ENCODE results near the gene MIF.

The MIF gene

DNA sequence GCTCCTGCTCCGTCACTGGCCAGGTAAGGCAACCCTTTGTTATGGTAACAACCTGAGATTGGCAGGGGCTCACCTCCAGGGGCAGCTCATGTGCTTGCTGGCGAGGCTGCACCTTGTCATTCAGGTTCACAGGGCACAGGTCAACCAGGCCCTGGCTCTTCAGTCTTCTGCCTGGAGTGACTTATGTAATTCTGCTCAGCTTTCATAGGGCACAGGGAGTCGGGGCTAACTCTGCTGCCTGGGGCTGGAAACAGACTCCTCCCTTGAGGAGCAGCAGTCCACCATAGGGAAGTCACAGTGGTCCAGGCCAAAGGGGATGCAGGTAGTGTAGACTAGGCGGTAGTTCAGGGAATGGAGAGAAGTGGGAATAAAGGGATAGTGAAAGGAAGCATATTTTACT, 1.5 kb upstream of the MIF start:
- H3K9ac ChIP-seq (ENCODE audit: low read length in 5 of 5) = no peak overlapping the region
- H3K27ac ChIP-seq (ENCODE audit: low read depth, low read length) = no peak overlapping the region
- no peaks in the 10 kb centered on the region for H3K27me3 ChIP-seq (ENCODE audit: control insufficient read depth in 5 of 5, insufficient read depth in 4 of 5, low read length in 5 of 5)
- H3K4me1 ChIP-seq (ENCODE audit: control insufficient read depth in 5 of 5, insufficient read depth in 5 of 5, low read length in 5 of 5) = peaks cover 0 to 31% (median 21%) of the 10 kb centered on the region in 5 donors
- peaks cover 0 to 16% (median 14%) of the 10 kb centered on the region in 5 donors for H3K36me3 ChIP-seq (ENCODE audit: control insufficient read depth in 5 of 5, insufficient read depth in 5 of 5, low read length in 5 of 5)
- H3K9me3 ChIP-seq (ENCODE audit: control insufficient read depth in 5 of 5, low read length in 5 of 5) = no peaks in the 10 kb centered on the region
- no peak overlapping the region for H3K4me3 ChIP-seq (ENCODE audit: low read depth in 1 of 5, low read length in 5 of 5)

DNA sequence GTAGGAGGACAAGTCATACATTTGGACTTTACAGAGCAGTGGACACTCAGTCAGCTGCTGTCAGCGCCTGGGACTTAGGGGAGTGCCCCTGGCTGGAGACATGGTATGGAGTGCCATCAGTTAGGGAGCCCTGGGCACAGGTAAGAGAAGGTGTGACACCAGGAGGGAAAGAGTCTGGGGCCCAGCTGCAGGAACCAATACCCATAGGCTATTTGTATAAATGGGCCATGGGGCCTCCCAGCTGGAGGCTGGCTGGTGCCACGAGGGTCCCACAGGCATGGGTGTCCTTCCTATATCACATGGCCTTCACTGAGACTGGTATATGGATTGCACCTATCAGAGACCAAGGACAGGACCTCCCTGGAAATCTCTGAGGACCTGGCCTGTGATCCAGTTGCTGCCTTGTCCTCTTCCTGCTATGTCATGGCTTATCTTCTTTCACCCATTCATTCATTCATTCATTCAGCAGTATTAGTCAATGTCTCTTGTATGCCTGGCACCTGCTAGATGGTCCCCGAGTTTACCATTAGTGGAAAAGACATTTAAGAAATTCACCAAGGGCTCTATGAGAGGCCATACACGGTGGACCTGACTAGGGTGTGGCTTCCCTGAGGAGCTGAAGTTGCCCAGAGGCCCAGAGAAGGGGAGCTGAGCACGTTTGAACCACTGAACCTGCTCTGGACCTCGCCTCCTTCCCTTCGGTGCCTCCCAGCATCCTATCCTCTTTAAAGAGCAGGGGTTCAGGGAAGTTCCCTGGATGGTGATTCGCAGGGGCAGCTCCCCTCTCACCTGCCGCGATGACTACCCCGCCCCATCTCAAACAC, 850 bp upstream of the MIF start:
- Histone ChIP-seq H3K4me1 (ENCODE audit: control insufficient read depth in 5 of 5, insufficient read depth in 5 of 5, low read length in 5 of 5) (peaks cover 0 to 31% (median 21%) of the 10 kb centered on the region in 5 donors), H3K9ac (ENCODE audit: low read length in 5 of 5) (peak overlapping the region in 4 of 5 donors; percentile 71 to 86 (median 80)), H3K9me3 (ENCODE audit: control insufficient read depth in 5 of 5, low read length in 5 of 5) (no peaks in the 10 kb centered on the region), H3K27me3 (ENCODE audit: control insufficient read depth in 5 of 5, insufficient read depth in 4 of 5, low read length in 5 of 5) (no peaks in the 10 kb centered on the region), H3K27ac (ENCODE audit: low read depth, low read length) (peak overlapping the region; percentile 78), H3K36me3 (ENCODE audit: control insufficient read depth in 5 of 5, insufficient read depth in 5 of 5, low read length in 5 of 5) (peaks cover 0 to 16% (median 14%) of the 10 kb centered on the region in 5 donors), H3K4me3 (ENCODE audit: low read depth in 1 of 5, low read length in 5 of 5) (peak overlapping the region; percentile 72 to 88 (median 78))

DNA sequence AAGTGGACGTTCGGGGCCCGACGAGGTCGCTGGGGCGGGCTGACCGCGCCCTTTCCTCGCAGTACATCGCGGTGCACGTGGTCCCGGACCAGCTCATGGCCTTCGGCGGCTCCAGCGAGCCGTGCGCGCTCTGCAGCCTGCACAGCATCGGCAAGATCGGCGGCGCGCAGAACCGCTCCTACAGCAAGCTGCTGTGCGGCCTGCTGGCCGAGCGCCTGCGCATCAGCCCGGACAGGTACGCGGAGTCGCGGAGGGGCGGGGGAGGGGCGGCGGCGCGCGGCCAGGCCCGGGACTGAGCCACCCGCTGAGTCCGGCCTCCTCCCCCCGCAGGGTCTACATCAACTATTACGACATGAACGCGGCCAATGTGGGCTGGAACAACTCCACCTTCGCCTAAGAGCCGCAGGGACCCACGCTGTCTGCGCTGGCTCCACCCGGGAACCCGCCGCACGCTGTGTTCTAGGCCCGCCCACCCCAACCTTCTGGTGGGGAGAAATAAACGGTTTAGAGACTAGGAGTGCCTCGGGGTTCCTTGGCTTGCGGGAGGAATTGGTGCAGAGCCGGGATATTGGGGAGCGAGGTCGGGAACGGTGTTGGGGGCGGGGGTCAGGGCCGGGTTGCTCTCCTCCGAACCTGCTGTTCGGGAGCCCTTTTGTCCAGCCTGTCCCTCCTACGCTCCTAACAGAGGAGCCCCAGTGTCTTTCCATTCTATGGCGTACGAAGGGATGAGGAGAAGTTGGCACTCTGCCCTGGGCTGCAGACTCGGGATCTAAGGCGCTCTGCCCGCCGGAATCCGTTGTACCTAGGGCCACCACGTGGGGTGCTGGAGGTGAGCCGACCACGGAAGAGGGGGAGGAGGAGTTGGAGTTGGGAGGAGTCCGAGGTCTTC, 771 bp downstream of the MIF start:
- peak overlapping the region in 4 of 5 donors; percentile 42 to 86 (median 69) for H3K9ac ChIP-seq (ENCODE audit: low read length in 5 of 5)
- H3K36me3 ChIP-seq (ENCODE audit: control insufficient read depth in 5 of 5, insufficient read depth in 5 of 5, low read length in 5 of 5) = peaks cover 0 to 17% (median 14%) of the 10 kb centered on the region in 5 donors
- peak overlapping the region; percentile 51 to 79 (median 75) for H3K4me3 ChIP-seq (ENCODE audit: low read depth in 1 of 5, low read length in 5 of 5)
- peak overlapping the region; percentile 78 for H3K27ac ChIP-seq (ENCODE audit: low read depth, low read length)
- H3K4me1 ChIP-seq (ENCODE audit: control insufficient read depth in 5 of 5, insufficient read depth in 5 of 5, low read length in 5 of 5) = peaks cover 0 to 28% (median 21%) of the 10 kb centered on the region in 5 donors
- H3K9me3 ChIP-seq (ENCODE audit: control insufficient read depth in 5 of 5, low read length in 5 of 5) = no peaks in the 10 kb centered on the region
- no peaks in the 10 kb centered on the region for H3K27me3 ChIP-seq (ENCODE audit: control insufficient read depth in 5 of 5, insufficient read depth in 4 of 5, low read length in 5 of 5)

DNA sequence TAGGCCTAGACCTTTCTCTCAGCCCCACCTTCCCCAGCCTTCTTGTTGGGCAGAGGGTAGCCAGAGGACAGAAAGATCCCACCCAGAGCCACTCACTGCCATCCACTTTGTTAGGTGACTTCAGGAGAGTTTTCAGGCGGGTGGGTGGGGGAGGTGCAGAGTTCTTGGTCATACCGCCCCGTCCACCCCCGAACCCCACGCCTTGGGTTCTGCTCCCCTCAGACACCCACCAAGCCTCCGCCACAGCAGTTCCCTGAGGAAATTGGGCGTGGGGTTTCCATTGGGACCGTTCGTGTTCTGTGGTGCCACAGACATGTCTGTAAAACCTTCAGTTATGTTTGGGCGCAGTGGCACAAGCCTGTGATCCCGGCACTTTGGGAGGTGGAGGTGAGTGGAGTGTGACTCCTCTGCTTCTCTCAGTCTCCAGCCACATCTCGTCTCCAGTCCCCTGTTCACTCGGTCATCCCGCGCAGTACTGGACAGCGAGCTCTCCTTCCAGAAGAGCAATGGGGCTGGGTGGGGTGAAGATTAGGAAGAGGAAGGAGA, 1.5 kb downstream of the MIF start:
- peak overlapping the region in 2 of 5 donors; percentile 42 to 86 for H3K9ac ChIP-seq (ENCODE audit: low read length in 5 of 5)
- no peaks in the 10 kb centered on the region for H3K9me3 ChIP-seq (ENCODE audit: control insufficient read depth in 5 of 5, low read length in 5 of 5)
- no peaks in the 10 kb centered on the region for H3K27me3 ChIP-seq (ENCODE audit: control insufficient read depth in 5 of 5, insufficient read depth in 4 of 5, low read length in 5 of 5)
- H3K36me3 ChIP-seq (ENCODE audit: control insufficient read depth in 5 of 5, insufficient read depth in 5 of 5, low read length in 5 of 5) = peaks cover 0 to 17% (median 14%) of the 10 kb centered on the region in 5 donors
- no peak overlapping the region for H3K27ac ChIP-seq (ENCODE audit: low read depth, low read length)
- H3K4me3 ChIP-seq (ENCODE audit: low read depth in 1 of 5, low read length in 5 of 5) = peak overlapping the region; percentile 51 to 79 (median 75)
- peaks cover 0 to 28% (median 21%) of the 10 kb centered on the region in 5 donors for H3K4me1 ChIP-seq (ENCODE audit: control insufficient read depth in 5 of 5, insufficient read depth in 5 of 5, low read length in 5 of 5)

DNA sequence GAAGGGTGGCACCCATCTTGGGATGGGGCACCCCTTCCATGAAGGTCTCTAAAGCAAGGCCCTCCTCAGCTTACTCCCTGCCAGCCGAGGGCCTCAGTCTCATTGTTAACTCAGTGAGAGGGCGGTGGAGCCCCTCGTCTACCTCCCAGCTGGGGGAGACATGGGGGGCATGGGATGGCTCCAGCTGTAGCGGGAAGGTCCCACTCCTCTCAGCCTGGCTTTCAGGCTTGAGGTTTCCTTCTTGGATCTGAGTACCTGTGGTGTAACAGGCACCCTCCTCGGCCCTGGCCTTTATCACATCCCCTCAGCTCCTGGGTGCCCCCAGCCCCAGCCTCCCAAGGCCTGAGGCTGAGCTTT, 2.0 kb downstream of the MIF start:
- Histone ChIP-seq H3K27ac (ENCODE audit: low read depth, low read length) (no peak overlapping the region), H3K4me1 (ENCODE audit: control insufficient read depth in 5 of 5, insufficient read depth in 5 of 5, low read length in 5 of 5) (peaks cover 0 to 28% (median 21%) of the 10 kb centered on the region in 5 donors), H3K27me3 (ENCODE audit: control insufficient read depth in 5 of 5, insufficient read depth in 4 of 5, low read length in 5 of 5) (no peaks in the 10 kb centered on the region), H3K4me3 (ENCODE audit: low read depth in 1 of 5, low read length in 5 of 5) (no peak overlapping the region), H3K9ac (ENCODE audit: low read length in 5 of 5) (no peak overlapping the region), H3K9me3 (ENCODE audit: control insufficient read depth in 5 of 5, low read length in 5 of 5) (no peaks in the 10 kb centered on the region), H3K36me3 (ENCODE audit: control insufficient read depth in 5 of 5, insufficient read depth in 5 of 5, low read length in 5 of 5) (peaks cover 0 to 17% (median 14%) of the 10 kb centered on the region in 5 donors)

DNA sequence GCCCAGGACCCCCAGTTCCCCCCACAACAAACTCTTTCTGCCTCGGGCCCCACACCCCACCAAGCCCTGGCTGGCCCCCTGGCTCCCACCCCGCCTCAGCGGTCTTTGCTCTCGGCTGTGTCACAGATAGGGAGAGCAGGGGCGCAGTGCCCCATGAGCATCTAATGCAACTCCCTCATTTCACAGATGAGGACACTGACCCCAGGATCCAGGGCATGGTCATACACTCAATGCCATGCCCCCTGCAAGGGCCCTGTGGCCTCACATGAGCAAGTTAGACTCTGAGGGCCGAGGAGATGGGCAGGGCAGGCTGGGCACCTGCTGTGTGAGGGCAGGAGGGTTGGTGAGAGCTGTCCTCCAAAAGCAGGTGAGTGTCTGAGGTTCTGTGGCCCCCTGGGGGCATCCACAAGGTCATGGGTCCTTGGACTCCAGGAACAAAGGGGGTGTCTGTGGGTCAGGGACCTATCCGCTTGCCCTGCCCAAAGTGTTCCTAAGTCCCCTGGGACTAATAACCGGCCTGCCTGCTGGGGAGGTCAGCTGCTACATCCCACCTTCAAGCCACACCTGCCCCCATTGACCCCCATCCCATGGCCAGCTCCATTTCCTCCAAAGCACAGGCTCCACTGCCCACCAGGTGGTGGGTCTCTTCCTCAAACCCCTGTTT, 2.5 kb downstream of the MIF start:
- H3K9ac ChIP-seq (ENCODE audit: low read length in 5 of 5) = no peak overlapping the region
- H3K9me3 ChIP-seq (ENCODE audit: control insufficient read depth in 5 of 5, low read length in 5 of 5) = no peaks in the 10 kb centered on the region
- H3K36me3 ChIP-seq (ENCODE audit: control insufficient read depth in 5 of 5, insufficient read depth in 5 of 5, low read length in 5 of 5) = peaks cover 0 to 17% (median 14%) of the 10 kb centered on the region in 5 donors
- peaks cover 0 to 28% (median 21%) of the 10 kb centered on the region in 5 donors for H3K4me1 ChIP-seq (ENCODE audit: control insufficient read depth in 5 of 5, insufficient read depth in 5 of 5, low read length in 5 of 5)
- no peaks in the 10 kb centered on the region for H3K27me3 ChIP-seq (ENCODE audit: control insufficient read depth in 5 of 5, insufficient read depth in 4 of 5, low read length in 5 of 5)
- no peak overlapping the region for H3K4me3 ChIP-seq (ENCODE audit: low read depth in 1 of 5, low read length in 5 of 5)
- no peak overlapping the region for H3K27ac ChIP-seq (ENCODE audit: low read depth, low read length)

DNA sequence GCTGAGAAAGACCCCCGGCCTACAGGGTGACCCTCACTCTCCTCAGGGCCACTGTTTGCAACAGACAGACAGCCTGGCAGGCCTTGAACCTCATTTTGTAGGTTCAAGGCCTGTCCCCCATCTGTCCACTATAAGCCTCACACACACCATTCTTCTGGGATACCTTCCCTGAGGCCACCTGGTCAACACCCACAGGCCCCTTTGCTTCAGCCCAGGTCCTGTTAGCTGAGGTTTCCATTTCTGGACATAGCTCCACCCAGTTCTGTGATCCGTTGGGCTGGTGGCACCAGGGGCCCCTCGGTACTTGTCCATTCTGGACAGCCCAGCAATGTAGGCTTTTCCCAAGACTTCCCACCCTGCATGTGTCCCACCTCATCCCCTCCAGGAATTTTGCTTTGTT, 3.1 kb downstream of the MIF start:
- H3K9ac ChIP-seq (ENCODE audit: low read length in 5 of 5) = no peak overlapping the region
- no peaks in the 10 kb centered on the region for H3K9me3 ChIP-seq (ENCODE audit: control insufficient read depth in 5 of 5, low read length in 5 of 5)
- no peak overlapping the region for H3K4me3 ChIP-seq (ENCODE audit: low read depth in 1 of 5, low read length in 5 of 5)
- peaks cover 0 to 17% (median 14%) of the 10 kb centered on the region in 5 donors for H3K36me3 ChIP-seq (ENCODE audit: control insufficient read depth in 5 of 5, insufficient read depth in 5 of 5, low read length in 5 of 5)
- peaks cover 0 to 28% (median 21%) of the 10 kb centered on the region in 5 donors for H3K4me1 ChIP-seq (ENCODE audit: control insufficient read depth in 5 of 5, insufficient read depth in 5 of 5, low read length in 5 of 5)
- H3K27me3 ChIP-seq (ENCODE audit: control insufficient read depth in 5 of 5, insufficient read depth in 4 of 5, low read length in 5 of 5) = no peaks in the 10 kb centered on the region
- no peak overlapping the region for H3K27ac ChIP-seq (ENCODE audit: low read depth, low read length)

DNA sequence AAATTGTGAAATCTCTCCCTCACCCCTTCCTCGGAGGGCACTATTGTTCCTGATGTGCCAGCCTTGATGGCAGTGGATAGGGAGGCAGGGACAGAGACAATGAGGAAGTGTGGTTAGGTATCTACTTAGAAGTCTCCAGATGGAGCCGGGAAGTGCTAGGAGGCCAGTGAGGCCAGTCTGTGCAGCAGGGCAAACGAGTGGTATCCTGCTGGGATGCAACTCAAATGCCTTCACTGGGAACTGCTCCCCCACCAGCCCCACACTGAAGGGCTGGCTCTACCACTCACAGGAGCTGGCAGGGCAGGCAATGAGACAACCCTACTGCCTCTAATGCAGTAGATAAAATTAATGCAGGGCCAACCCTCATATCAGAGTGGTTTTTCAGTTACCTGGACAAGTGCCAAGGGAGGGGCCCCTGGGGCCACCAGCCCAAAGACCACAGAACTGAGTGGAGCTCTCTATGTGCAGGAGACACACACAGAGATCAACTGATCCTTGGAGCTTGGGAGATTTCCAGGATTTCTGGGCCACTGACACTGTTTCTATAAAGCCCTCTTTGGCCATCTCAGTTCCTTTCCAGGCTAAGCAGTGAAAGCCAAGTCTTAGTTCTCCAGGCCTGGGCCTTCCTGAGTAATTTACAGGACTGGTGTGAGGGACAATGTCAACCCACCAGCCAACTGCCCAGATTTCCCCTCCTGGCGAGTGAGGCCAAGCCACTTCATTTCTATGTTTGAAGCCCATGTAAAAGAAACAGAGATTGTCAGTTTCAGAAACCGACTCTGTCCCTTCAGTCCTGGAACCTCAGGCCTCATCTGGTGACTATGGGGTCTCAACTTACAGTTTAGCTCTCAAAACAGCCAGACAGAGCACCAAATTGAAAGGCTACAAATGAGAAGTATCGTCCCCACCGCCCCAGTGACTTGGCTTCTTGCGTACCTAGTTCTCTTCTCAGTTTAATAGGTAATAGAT, 4.1 kb downstream of the MIF start:
- H3K4me1 ChIP-seq (ENCODE audit: control insufficient read depth in 5 of 5, insufficient read depth in 5 of 5, low read length in 5 of 5) = peaks cover 0 to 28% (median 21%) of the 10 kb centered on the region in 5 donors
- no peaks in the 10 kb centered on the region for H3K9me3 ChIP-seq (ENCODE audit: control insufficient read depth in 5 of 5, low read length in 5 of 5)
- H3K4me3 ChIP-seq (ENCODE audit: low read depth in 1 of 5, low read length in 5 of 5) = no peak overlapping the region
- peaks cover 0 to 17% (median 14%) of the 10 kb centered on the region in 5 donors for H3K36me3 ChIP-seq (ENCODE audit: control insufficient read depth in 5 of 5, insufficient read depth in 5 of 5, low read length in 5 of 5)
- no peak overlapping the region for H3K27ac ChIP-seq (ENCODE audit: low read depth, low read length)
- H3K27me3 ChIP-seq (ENCODE audit: control insufficient read depth in 5 of 5, insufficient read depth in 4 of 5, low read length in 5 of 5) = no peaks in the 10 kb centered on the region
- H3K9ac ChIP-seq (ENCODE audit: low read length in 5 of 5) = no peak overlapping the region
